Right lobe of liver (tissue), 6 donors: ENCODE data around the gene MEX3A. TPM values are rescaled to one million over a fixed set of nuclear protein-coding genes. Genes with fewer than 3 reads are reported as not detected.
A peak's percentile ranks its signal among the peaks of the same experiment; 100 is the strongest.
"Not testable (repeated sequence)": the region's sequence is repeated elsewhere in the genome, so short reads cannot be mapped to it uniquely, and the experiment has no call there.

ENCODE experiments used
- ATAC-seq, 4 donors: fragments of 200-7000 bp; cut with Tn5 transposase; one replicate each; pipeline ENCODE4 v1.9.1; 2020; ENCODE audit warnings: mild to moderate bottlenecking in 4 of 4, moderate library complexity in 4 of 4
- DNase-seq, 3 donors: peaks; one replicate each; pipeline ENCODE4 v3.0.0-alpha.2; 2020
- H3K27ac ChIP-seq, 3 donors: fragments of 200-600 bp; one replicate each; pipeline ENCODE4 v1.8.0; 2022
- H3K27me3 ChIP-seq, 2 donors: fragments of 200-600 bp; one replicate each; pipeline ENCODE4 v1.8.0; 2022
- H3K36me3 ChIP-seq, 4 donors: fragments of 200-600 bp; sonication (generic) in 1 of 4; one replicate each; pipeline versions ENCODE4 v1.5.1 to v1.8.0; 2017 to 2022; ENCODE audit warnings: control low read depth in 1 of 4
- H3K4me1 ChIP-seq, 4 donors: fragments of 200-600 bp; sonication (generic) in 1 of 4; one replicate each; pipeline versions ENCODE4 v1.5.1 to v1.8.0; 2017 to 2022; ENCODE audit warnings: control low read depth in 1 of 4
- H3K4me3 ChIP-seq, 3 donors: fragments of 200-600 bp; one replicate each; pipeline ENCODE4 v1.8.0; 2022
- H3K9me3 ChIP-seq, 4 donors: fragments of 200-600 bp; sonication (generic) in 1 of 4; one replicate each; pipeline versions ENCODE4 v1.5.1 to v1.8.0; 2017 to 2022; ENCODE audit warnings: control low read depth in 1 of 4
- POLR2A ChIP-seq: fragments of 450-650 bp; IDR thresholded peaks from one replicate; pipeline ENCODE4 v1.6.1; 2017; ENCODE audit warnings: antibody characterized with exemption, mild to moderate bottlenecking
- WGBS: methylation state at CpG from one replicate; pipeline ENCODE4 v1.1.6; 2018; ENCODE audit warnings: low coverage, low lambda C conversion rate; ENCODE audit not compliant: insufficient coverage; ENCODE audit errors: missing lambda C conversion rate; 5-methylcytosine and 5-hydroxymethylcytosine counted together
- intact Hi-C, 2 donors: fragments of 100-400 bp; cut with DNase I; formaldehyde crosslinking; loops; one replicate each; pipeline versions ENCODE4 v1.11.2 to v1.14.1; 2022
- total RNA-seq, 6 experiments: library from RNA; depleted of rRNA in 2 of 6; stranded (reverse); fragments of >200 nt in 2 of 6; fragmentation: NEBNext Ultra II Directional in 3 of 6; extraction: Animal tissue kit (Norgen Biotek cat#: 25700) in 3 of 6; gene quantifications; one replicate each; pipeline versions ENCODE4 v1.1.0 to v1.2.4, GENCODE V29; 2016 to 2023
- TF ChIP-seq, protein P1 (sequence below), 4 donors: fragments of 200-600 bp in 3 of 4; fragments of 450-650 bp in 1 of 4; IDR thresholded peaks; one replicate each; pipeline versions ENCODE4 v1.5.1 to v1.8.0; 2016 to 2022; ENCODE audit warnings: antibody characterized with exemption in 4 of 4, mild to moderate bottlenecking in 2 of 4
- donor health status: DM: no; HTN: yes; CAD: no.
- donor health status: DM: no; HTN: no; CAD: no.
- donor health status: DM: no; HTN: no; CAD: no.
- donor health status: DM: no; HTN: yes; CAD: no.
- donor health status: DM: no; HTN: yes; CAD: no.

The MEX3A gene
- total RNA-seq, 6 experiments from 2014 or later = 0.35 to 1.4 (median 0.83) TPM

GRCh38 chr1:156045076-156045475 is 37.2 kb downstream of the MEX3A start:
- Histone ChIP-seq H3K27me3 (no peaks in the 10 kb centered on the region), H3K27ac (no peak overlapping the region), H3K36me3 (peaks cover 0 to 29% (median 6%) of the 10 kb centered on the region in 4 donors), H3K4me3 (no peak overlapping the region), H3K4me1 (no peaks in the 10 kb centered on the region), H3K9me3 (no peaks in the 10 kb centered on the region)
- ATAC-seq (no peak), DNase-seq (no peak)
- 73% methylated on average over 4 of the region's 4 CpGs for WGBS
- intact Hi-C loops = no loop called here
- TF ChIP-seq, protein P1, sequence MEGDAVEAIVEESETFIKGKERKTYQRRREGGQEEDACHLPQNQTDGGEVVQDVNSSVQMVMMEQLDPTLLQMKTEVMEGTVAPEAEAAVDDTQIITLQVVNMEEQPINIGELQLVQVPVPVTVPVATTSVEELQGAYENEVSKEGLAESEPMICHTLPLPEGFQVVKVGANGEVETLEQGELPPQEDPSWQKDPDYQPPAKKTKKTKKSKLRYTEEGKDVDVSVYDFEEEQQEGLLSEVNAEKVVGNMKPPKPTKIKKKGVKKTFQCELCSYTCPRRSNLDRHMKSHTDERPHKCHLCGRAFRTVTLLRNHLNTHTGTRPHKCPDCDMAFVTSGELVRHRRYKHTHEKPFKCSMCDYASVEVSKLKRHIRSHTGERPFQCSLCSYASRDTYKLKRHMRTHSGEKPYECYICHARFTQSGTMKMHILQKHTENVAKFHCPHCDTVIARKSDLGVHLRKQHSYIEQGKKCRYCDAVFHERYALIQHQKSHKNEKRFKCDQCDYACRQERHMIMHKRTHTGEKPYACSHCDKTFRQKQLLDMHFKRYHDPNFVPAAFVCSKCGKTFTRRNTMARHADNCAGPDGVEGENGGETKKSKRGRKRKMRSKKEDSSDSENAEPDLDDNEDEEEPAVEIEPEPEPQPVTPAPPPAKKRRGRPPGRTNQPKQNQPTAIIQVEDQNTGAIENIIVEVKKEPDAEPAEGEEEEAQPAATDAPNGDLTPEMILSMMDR (IDR thresholded peaks at IDR 0.05) = no peak
- no peak for TF ChIP-seq POLR2A

- DNase-seq = no peak
- no peak for ATAC-seq
- H3K4me1 ChIP-seq = no peaks in the 10 kb centered on the region
- intact Hi-C loops = no loop called here
- H3K9me3 ChIP-seq = no peaks in the 10 kb centered on the region
- TF ChIP-seq, protein P1 (IDR thresholded peaks at IDR 0.05) = no peak
- no peak for TF ChIP-seq POLR2A
- no peak overlapping the region for H3K4me3 ChIP-seq
- no peaks in the 10 kb centered on the region for H3K27me3 ChIP-seq
- H3K27ac ChIP-seq = no peak overlapping the region
- 75% methylated on average over 2 of the region's 3 CpGs for WGBS
- H3K36me3 ChIP-seq = peaks cover 0 to 27% (median 6%) of the 10 kb centered on the region in 4 donors
Observed at GRCh38 chr1:156042828-156043227, 39.4 kb downstream of the MEX3A start.

- H3K9me3 ChIP-seq, DNase-seq, H3K4me1 ChIP-seq, H3K4me3 ChIP-seq, ATAC-seq, intact Hi-C loops, H3K27ac ChIP-seq, H3K27me3 ChIP-seq: not testable (repeated sequence)
- 97% methylated on average over 3 of the region's 4 CpGs for WGBS
- H3K36me3 ChIP-seq = peaks cover 0 to 17% (median 0%) of the 10 kb centered on the region in 4 donors
Observed at GRCh38 chr1:156034991-156035390, 47.3 kb downstream of the MEX3A start.

GRCh38 chr1:156033011-156033410 is 49.3 kb downstream of the MEX3A start:
- peak; percentile 37 to 71 (median 48) for ATAC-seq
- no peak overlapping the region for H3K27ac ChIP-seq
- 87% methylated on average over 4 of the region's 6 CpGs for WGBS
- H3K4me3 ChIP-seq = no peak overlapping the region
- no peak for TF ChIP-seq POLR2A
- TF ChIP-seq, protein P1 (IDR thresholded peaks at IDR 0.05) = no peak
- intact Hi-C loops = no loop called here
- peaks cover 0 to 13% (median 0%) of the 10 kb centered on the region in 4 donors for H3K36me3 ChIP-seq
- H3K9me3 ChIP-seq = no peaks in the 10 kb centered on the region
- no peaks in the 10 kb centered on the region for H3K4me1 ChIP-seq
- no peaks in the 10 kb centered on the region for H3K27me3 ChIP-seq
- DNase-seq = no peak

DNA sequence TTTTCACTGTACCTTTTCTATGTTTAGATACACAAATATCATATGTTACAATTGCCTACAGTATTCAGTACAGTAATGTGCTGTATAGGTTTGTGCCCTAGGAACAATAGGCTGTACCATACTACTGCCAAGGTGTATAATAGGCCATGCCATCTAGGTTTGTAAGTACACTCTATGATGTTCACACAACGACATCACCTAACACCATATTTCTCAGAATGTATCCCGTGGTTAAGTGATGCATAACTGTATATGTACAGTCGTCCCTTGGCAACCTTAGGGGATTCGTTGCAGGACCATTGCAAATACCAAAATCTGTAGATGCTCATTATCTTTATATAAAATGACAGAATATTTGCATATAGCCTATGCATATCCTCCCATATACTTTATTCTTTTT is 55.7 kb downstream of the MEX3A start:
- intact Hi-C loops = no loop called here
- H3K27me3 ChIP-seq = no peaks in the 10 kb centered on the region
- TF ChIP-seq, protein P1 (IDR thresholded peaks at IDR 0.05) = no peak
- TF ChIP-seq POLR2A = no peak
- 76% methylated on average over 4 of the region's 4 CpGs for WGBS
- no peaks in the 10 kb centered on the region for H3K36me3 ChIP-seq
- no peak for DNase-seq
- no peaks in the 10 kb centered on the region for H3K9me3 ChIP-seq
- ATAC-seq = no peak
- no peaks in the 10 kb centered on the region for H3K4me1 ChIP-seq
- no peak overlapping the region for H3K4me3 ChIP-seq
- no peak overlapping the region for H3K27ac ChIP-seq
